UCSD-AML1 (cell line): Measurements from ENCODE around the gene DOCK2.
"Not testable (repeated sequence)": the region's sequence is repeated elsewhere in the genome, so short reads cannot be mapped to it uniquely, and the experiment has no call there.

Source experiments
- DNase-seq: peaks from one replicate; lab custom pipeline; 2025; ENCODE audit not compliant: unreplicated experiment; lab: John Stamatoyannopoulos, UW

The DOCK2 gene

GRCh38 chr5:169636477-169637084 is 494 bp upstream of the DOCK2 start:
- no peak for DNase-seq

GRCh38 chr5:169637549-169638121 is 560 bp downstream of the DOCK2 start:
- DNase-seq, result no peak

GRCh38 chr5:169641253-169641652 is 4.2 kb downstream of the DOCK2 start:
- no peak for DNase-seq

- DNase-seq, result no peak
These were observed 9.8 kb downstream of the DOCK2 start for GRCh38 chr5:169646856-169647255.

GRCh38 chr5:169647566-169647965 is 10.5 kb downstream of the DOCK2 start:
- peak; percentile 40 for DNase-seq

GRCh38 chr5:169648725-169649310 is 11.7 kb downstream of the DOCK2 start:
- DNase-seq, result no peak

GRCh38 chr5:169649486-169649885 is 12.4 kb downstream of the DOCK2 start:
- no peak for DNase-seq

GRCh38 chr5:169650701-169651331 is 13.7 kb downstream of the DOCK2 start:
- no peak for DNase-seq

GRCh38 chr5:169651526-169651925 is 14.5 kb downstream of the DOCK2 start:
- DNase-seq, result no peak

- no peak for DNase-seq
These were observed 15.0 kb downstream of the DOCK2 start for GRCh38 chr5:169652057-169652456.

GRCh38 chr5:169653091-169653490 is 16.0 kb downstream of the DOCK2 start:
- DNase-seq, result no peak

- DNase-seq, result no peak
These were observed 18.3 kb downstream of the DOCK2 start for GRCh38 chr5:169655353-169655752.

- DNase-seq, result no peak
These were observed 19.2 kb downstream of the DOCK2 start for GRCh38 chr5:169656125-169656901.

- no peak for DNase-seq
These were observed 20.1 kb downstream of the DOCK2 start for GRCh38 chr5:169657127-169657526.

GRCh38 chr5:169662451-169662850 is 25.4 kb downstream of the DOCK2 start:
- DNase-seq, result not testable (repeated sequence)

- no peak for DNase-seq
These were observed 26.5 kb downstream of the DOCK2 start for GRCh38 chr5:169663537-169663936.

- DNase-seq, result no peak
These were observed 29.3 kb downstream of the DOCK2 start for GRCh38 chr5:169666365-169666764.

GRCh38 chr5:169667896-169668674 is 31.0 kb downstream of the DOCK2 start:
- no peak for DNase-seq

- no peak for DNase-seq
These were observed 31.7 kb downstream of the DOCK2 start for GRCh38 chr5:169668732-169669131.

- DNase-seq, result no peak
These were observed 33.9 kb downstream of the DOCK2 start for GRCh38 chr5:169670769-169671525.
